Measurements from ENCODE around the gene SRGAP2.
"Not testable (repeated sequence)": the region's sequence is repeated elsewhere in the genome, so short reads cannot be mapped to it uniquely, and the experiment has no call there.

SRGAP2 gene

GRCh38 chr1:206204159-206204511, 794 bp downstream of the SRGAP2 start:
- not testable (repeated sequence) for H2BK12ac ChIP-seq (ENCODE audit: low read length in 2 of 2); H3K79me1 ChIP-seq (replicated peaks; ENCODE audit: low read length, poor library complexity, severe bottlenecking); H3K18ac ChIP-seq (ENCODE audit: low read depth in 1 of 2, low read length in 2 of 2); H4K8ac ChIP-seq (ENCODE audit: low read length); H3K23ac ChIP-seq (ENCODE audit: low read length in 2 of 2); H3K4ac ChIP-seq (ENCODE audit: low read depth in 1 of 2, low read length in 2 of 2); H3K14ac ChIP-seq (ENCODE audit: low read length in 2 of 2); H2BK5ac ChIP-seq (ENCODE audit: low read depth, low read length, poor library complexity, severe bottlenecking); H2AFZ ChIP-seq (ENCODE audit: low read depth, low read length); H4K91ac ChIP-seq (ENCODE audit: low read length); H2BK15ac ChIP-seq (ENCODE audit: low read depth, poor library complexity, severe bottlenecking); H3K4me2 ChIP-seq (ENCODE audit: low read length, poor library complexity, severe bottlenecking); H2BK120ac ChIP-seq (ENCODE audit: low read depth, low read length); H3K4me1 ChIP-seq (ENCODE audit: control insufficient read depth, insufficient read depth, low read depth, low read length); DNase-seq; H2AK5ac ChIP-seq (ENCODE audit: low read length, severe bottlenecking); H3K9me3 ChIP-seq (ENCODE audit: control insufficient read depth, low read length); H3K27me3 ChIP-seq (ENCODE audit: control insufficient read depth in 1 of 2, insufficient read depth in 1 of 2, low read length in 2 of 2); H3K36me3 ChIP-seq (ENCODE audit: control insufficient read depth in 1 of 2, insufficient read depth in 2 of 2, low read depth in 1 of 2, low read length in 2 of 2)
- H3K9ac ChIP-seq (ENCODE audit: low read length): peak overlapping the region; percentile 65
- WGBS: no CpG with 5 or more reads among the region's 25 CpGs
- H3K27ac ChIP-seq (ENCODE audit: low read length, poor library complexity, severe bottlenecking): peak overlapping the region; percentile 54
- H3K4me3 ChIP-seq (ENCODE audit: insufficient read depth in 1 of 2, low read depth in 1 of 2, low read length in 2 of 2): peak overlapping the region; percentile 59 to 62

GRCh38 chr1:206204871-206205270, 1.5 kb downstream of the SRGAP2 start:
- H2BK120ac ChIP-seq (ENCODE audit: low read depth, low read length); H2AK5ac ChIP-seq (ENCODE audit: low read length, severe bottlenecking); H3K4me1 ChIP-seq (ENCODE audit: control insufficient read depth, insufficient read depth, low read depth, low read length); H2AFZ ChIP-seq (ENCODE audit: low read depth, low read length); H3K4ac ChIP-seq (ENCODE audit: low read depth in 1 of 2, low read length in 2 of 2); H3K9me3 ChIP-seq (ENCODE audit: control insufficient read depth, low read length); H4K91ac ChIP-seq (ENCODE audit: low read length); H2BK5ac ChIP-seq (ENCODE audit: low read depth, low read length, poor library complexity, severe bottlenecking); H4K8ac ChIP-seq (ENCODE audit: low read length); H3K27ac ChIP-seq (ENCODE audit: low read length, poor library complexity, severe bottlenecking); H3K23ac ChIP-seq (ENCODE audit: low read length in 2 of 2); H3K36me3 ChIP-seq (ENCODE audit: control insufficient read depth in 1 of 2, insufficient read depth in 2 of 2, low read depth in 1 of 2, low read length in 2 of 2); H2BK15ac ChIP-seq (ENCODE audit: low read depth, poor library complexity, severe bottlenecking); H3K27me3 ChIP-seq (ENCODE audit: control insufficient read depth in 1 of 2, insufficient read depth in 1 of 2, low read length in 2 of 2); H3K79me1 ChIP-seq (replicated peaks; ENCODE audit: low read length, poor library complexity, severe bottlenecking); H2BK12ac ChIP-seq (ENCODE audit: low read length in 2 of 2); H3K14ac ChIP-seq (ENCODE audit: low read length in 2 of 2): not testable (repeated sequence)
- peak overlapping the region; percentile 54 to 65 for H3K4me3 ChIP-seq (ENCODE audit: insufficient read depth in 1 of 2, low read depth in 1 of 2, low read length in 2 of 2)
- peak overlapping the region in 1 of 2 experiments; percentile 52 for H3K18ac ChIP-seq (ENCODE audit: low read depth in 1 of 2, low read length in 2 of 2)
- peak; percentile 32 for DNase-seq
- 0% methylated on average over 1 of the region's 25 CpGs for WGBS
- H3K4me2 ChIP-seq (ENCODE audit: low read length, poor library complexity, severe bottlenecking): peak overlapping the region; percentile 50
- H3K9ac ChIP-seq (ENCODE audit: low read length): peak overlapping the region; percentile 76

- not testable (repeated sequence) for H3K36me3 ChIP-seq (ENCODE audit: control insufficient read depth in 1 of 2, insufficient read depth in 2 of 2, low read depth in 1 of 2, low read length in 2 of 2); H2BK120ac ChIP-seq (ENCODE audit: low read depth, low read length); H3K18ac ChIP-seq (ENCODE audit: low read depth in 1 of 2, low read length in 2 of 2); H2BK12ac ChIP-seq (ENCODE audit: low read length in 2 of 2); H3K4me1 ChIP-seq (ENCODE audit: control insufficient read depth, insufficient read depth, low read depth, low read length); H4K8ac ChIP-seq (ENCODE audit: low read length); H3K14ac ChIP-seq (ENCODE audit: low read length in 2 of 2); H2BK5ac ChIP-seq (ENCODE audit: low read depth, low read length, poor library complexity, severe bottlenecking); H2AK5ac ChIP-seq (ENCODE audit: low read length, severe bottlenecking); H2AFZ ChIP-seq (ENCODE audit: low read depth, low read length); H3K9me3 ChIP-seq (ENCODE audit: control insufficient read depth, low read length); H3K4ac ChIP-seq (ENCODE audit: low read depth in 1 of 2, low read length in 2 of 2); DNase-seq; H3K79me1 ChIP-seq (replicated peaks; ENCODE audit: low read length, poor library complexity, severe bottlenecking); H3K4me2 ChIP-seq (ENCODE audit: low read length, poor library complexity, severe bottlenecking); H2BK15ac ChIP-seq (ENCODE audit: low read depth, poor library complexity, severe bottlenecking); H3K27me3 ChIP-seq (ENCODE audit: control insufficient read depth in 1 of 2, insufficient read depth in 1 of 2, low read length in 2 of 2); H3K23ac ChIP-seq (ENCODE audit: low read length in 2 of 2); H3K27ac ChIP-seq (ENCODE audit: low read length, poor library complexity, severe bottlenecking); H4K91ac ChIP-seq (ENCODE audit: low read length)
- WGBS: no CpG with 5 or more reads among the region's 31 CpGs
- Histone ChIP-seq H3K9ac (ENCODE audit: low read length) (peak overlapping the region; percentile 55), H3K4me3 (ENCODE audit: insufficient read depth in 1 of 2, low read depth in 1 of 2, low read length in 2 of 2) (peak overlapping the region in 1 of 2 experiments; percentile 63)
Observed at GRCh38 chr1:206205569-206205968, 2.2 kb downstream of the SRGAP2 start.

- H2BK120ac ChIP-seq (ENCODE audit: low read depth, low read length); DNase-seq: not testable (repeated sequence)
Observed at GRCh38 chr1:206210802-206211201, 7.5 kb downstream of the SRGAP2 start.

More at GRCh38 chr1:206210802-206211201, 7.5 kb downstream of the SRGAP2 start:
- not testable (repeated sequence) for H2BK15ac ChIP-seq (ENCODE audit: low read depth, poor library complexity, severe bottlenecking); H4K8ac ChIP-seq (ENCODE audit: low read length); H3K14ac ChIP-seq (ENCODE audit: low read length in 2 of 2); H3K4me1 ChIP-seq (ENCODE audit: control insufficient read depth, insufficient read depth, low read depth, low read length); H3K27ac ChIP-seq (ENCODE audit: low read length, poor library complexity, severe bottlenecking); H3K79me1 ChIP-seq (replicated peaks; ENCODE audit: low read length, poor library complexity, severe bottlenecking); H2BK12ac ChIP-seq (ENCODE audit: low read length in 2 of 2); H2AK5ac ChIP-seq (ENCODE audit: low read length, severe bottlenecking); H3K4me3 ChIP-seq (ENCODE audit: insufficient read depth in 1 of 2, low read depth in 1 of 2, low read length in 2 of 2); H3K9me3 ChIP-seq (ENCODE audit: control insufficient read depth, low read length); H3K18ac ChIP-seq (ENCODE audit: low read depth in 1 of 2, low read length in 2 of 2); H4K91ac ChIP-seq (ENCODE audit: low read length); H3K36me3 ChIP-seq (ENCODE audit: control insufficient read depth in 1 of 2, insufficient read depth in 2 of 2, low read depth in 1 of 2, low read length in 2 of 2); H3K23ac ChIP-seq (ENCODE audit: low read length in 2 of 2); H3K4ac ChIP-seq (ENCODE audit: low read depth in 1 of 2, low read length in 2 of 2); H2AFZ ChIP-seq (ENCODE audit: low read depth, low read length); H2BK5ac ChIP-seq (ENCODE audit: low read depth, low read length, poor library complexity, severe bottlenecking); H3K27me3 ChIP-seq (ENCODE audit: control insufficient read depth in 1 of 2, insufficient read depth in 1 of 2, low read length in 2 of 2); H3K4me2 ChIP-seq (ENCODE audit: low read length, poor library complexity, severe bottlenecking); H3K9ac ChIP-seq (ENCODE audit: low read length)
- no CpG with 5 or more reads among the region's 1 CpG for WGBS

All from mesenchymal stem cell (in vitro differentiated cells and primary cell).